ENCODE measurements around the gene LRRC57.
"Not testable (repeated sequence)": the region's sequence is repeated elsewhere in the genome, so short reads cannot be mapped to it uniquely, and the experiment has no call there.

DNA sequence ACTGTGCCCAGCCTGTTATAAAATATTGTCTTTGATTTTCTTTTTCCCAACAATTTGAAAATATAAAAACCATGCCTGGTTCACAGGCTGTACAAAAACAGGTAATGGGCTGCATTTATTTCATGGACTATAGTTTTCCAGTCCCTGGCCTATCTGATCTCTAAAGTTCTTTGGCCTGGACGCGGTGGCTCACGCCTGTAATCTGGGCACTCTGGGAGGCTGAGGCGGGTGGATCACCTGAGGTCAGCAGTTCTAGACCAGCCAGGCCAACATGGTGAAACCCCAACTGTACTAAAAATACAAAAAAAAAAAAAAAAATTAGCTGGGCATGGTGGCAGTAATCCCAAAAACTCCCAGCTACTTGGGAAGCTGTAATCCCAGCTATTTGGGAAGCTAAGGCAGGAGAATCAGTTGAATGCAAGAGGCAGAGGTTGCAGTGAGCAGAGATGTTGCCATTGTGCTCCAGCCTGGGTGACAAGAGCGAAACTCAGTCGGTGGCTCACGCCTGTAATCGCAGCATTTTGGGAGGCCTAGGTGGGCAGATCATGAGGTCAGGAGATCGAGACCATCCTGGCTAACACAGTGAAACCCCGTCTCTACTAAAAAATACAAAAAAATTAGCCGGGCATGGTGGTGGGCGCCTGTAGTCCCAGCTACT is 8.1 kb upstream of the LRRC57 start:
- TF ChIP-seq CTCF, POLR2A (IDR thresholded peaks at IDR 0.05): not testable (repeated sequence)
